Skin of body (tissue), 2 donors: ENCODE results near the gene PPP2R1B. TPM values are rescaled to one million over a fixed set of nuclear protein-coding genes. Genes with fewer than 3 reads are reported as not detected.

Experiments
- DNase-seq: peaks from one replicate; lab custom pipeline; 2025; lab: John Stamatoyannopoulos, UW
- total RNA-seq: library from RNA; depleted of rRNA; stranded (reverse); fragments of >200 nt; gene quantifications from one replicate; pipeline ENCODE4 v1.2.3, GENCODE V29; 2014

The PPP2R1B gene
- 56.6 TPM for total RNA-seq

DNA sequence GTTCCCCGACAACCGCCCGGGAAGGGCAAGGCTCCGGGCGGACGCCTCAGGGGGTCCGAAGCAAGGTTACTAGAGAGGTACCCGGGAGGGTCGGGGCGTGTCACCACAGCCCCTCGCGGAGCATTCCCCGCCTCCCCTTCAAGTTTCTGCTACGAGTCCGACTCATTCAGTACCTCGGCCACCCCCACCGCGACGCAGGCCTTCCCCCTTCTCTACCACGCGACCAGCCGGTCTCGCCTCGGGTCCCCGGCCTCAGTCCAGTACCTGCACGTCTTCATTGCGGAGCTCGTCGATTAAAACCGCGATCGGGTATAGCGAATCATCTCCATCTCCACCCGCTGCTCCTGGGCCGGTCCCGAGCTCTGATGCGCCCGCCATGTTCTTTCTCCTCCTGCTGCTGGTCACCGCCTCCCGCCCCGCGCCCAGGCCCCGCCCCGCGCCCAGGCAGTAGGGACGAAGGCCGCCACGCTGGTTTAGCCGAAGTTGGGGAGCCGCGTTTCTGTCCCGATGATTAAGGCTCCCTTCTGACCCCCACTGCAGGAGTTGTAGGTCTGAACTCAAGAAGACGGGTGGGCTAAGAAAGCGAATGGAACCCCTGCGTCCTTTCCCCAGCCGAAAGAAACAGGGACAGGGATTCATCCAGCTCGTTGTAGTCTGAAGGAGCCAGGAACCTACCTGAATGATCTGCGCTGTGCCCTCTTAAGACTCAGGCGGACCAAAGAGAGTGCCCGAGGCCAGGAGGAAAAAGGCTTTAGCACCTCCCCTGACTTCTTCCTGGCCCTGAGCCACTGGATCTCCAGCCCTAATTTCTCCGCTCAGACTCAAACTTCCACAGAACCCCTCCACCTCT is at the start of gene PPP2R1B:
PPP2R1B (minus strand) TSS at position 406 of the 850 bp plus-strand sequence; CDS start at position 378, 28 bp downstream.
- DNase-seq: peak; percentile 71

- DNase-seq: no peak
These were observed 49.3 kb upstream of the PPP2R1B start for GRCh38 chr11:111815489-111815888.

- DNase-seq: peak; percentile 60
These were observed 48.5 kb upstream of the PPP2R1B start for GRCh38 chr11:111814557-111815320.

GRCh38 chr11:111814106-111814505 is 47.9 kb upstream of the PPP2R1B start:
- DNase-seq: no peak

GRCh38 chr11:111812211-111812610 is 46.0 kb upstream of the PPP2R1B start:
- DNase-seq: no peak

DNA sequence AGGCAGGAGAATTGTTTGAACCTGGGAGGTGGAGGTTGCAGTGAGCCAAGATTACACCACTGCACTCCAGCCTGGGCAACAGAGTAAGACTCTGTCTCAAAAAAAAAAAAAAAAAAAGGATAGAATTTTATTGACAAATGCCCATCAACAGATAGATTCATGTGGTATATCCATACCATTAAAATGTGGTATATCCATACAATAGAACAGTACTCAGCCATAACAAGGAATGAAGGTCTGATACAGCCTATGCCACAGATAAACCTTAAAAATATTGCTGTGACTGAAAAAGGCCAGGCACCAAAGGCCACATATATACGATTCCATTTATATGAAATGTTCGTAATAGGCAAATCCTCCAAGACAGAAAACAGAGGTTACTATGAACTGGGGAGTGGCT is 45.3 kb upstream of the PPP2R1B start:
- DNase-seq: no peak

- no peak for DNase-seq
These were observed 42.6 kb upstream of the PPP2R1B start for GRCh38 chr11:111808834-111809233.

GRCh38 chr11:111808063-111808588 is 41.9 kb upstream of the PPP2R1B start:
- DNase-seq: no peak

DNA sequence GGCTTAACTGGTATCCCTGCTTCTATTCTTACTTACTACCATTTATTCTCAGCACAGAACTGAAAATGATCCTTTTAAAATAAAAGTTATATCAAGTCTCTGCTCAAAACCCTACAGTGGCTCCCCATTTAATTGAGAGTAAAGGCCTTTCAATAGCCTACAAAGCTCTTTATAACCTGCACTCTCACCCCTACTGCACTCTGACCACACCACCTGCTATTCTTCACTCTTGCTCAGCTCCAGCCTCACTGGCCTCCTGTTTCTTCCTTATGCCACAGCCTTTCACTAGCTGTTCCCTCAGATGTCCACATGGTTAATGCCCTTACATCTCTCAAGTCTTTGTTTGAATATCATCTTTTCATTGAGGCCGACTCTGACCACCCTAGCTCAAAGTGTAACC is 40.9 kb upstream of the PPP2R1B start:
- DNase-seq: no peak

GRCh38 chr11:111801135-111801534 is 34.9 kb upstream of the PPP2R1B start:
- DNase-seq: no peak

DNA sequence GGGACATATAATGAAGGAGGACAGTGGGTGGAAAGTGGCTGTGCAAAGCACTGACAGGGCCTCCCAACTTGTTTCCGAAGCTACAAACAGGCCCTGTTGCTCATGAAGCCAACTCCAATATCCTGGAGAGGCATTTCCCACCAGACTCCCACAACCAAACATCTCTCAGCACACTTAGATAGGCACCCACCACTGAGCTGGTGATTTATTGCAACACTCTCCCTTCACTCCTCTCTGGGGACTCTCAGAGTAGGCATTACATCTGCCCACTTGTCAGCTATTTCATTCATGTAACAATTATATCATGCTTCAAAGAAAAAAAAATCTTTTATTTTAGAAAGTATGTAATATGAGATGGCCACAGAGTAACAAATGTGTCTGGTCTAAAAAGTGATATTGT is 32.1 kb upstream of the PPP2R1B start:
- no peak for DNase-seq

- DNase-seq: peak; percentile 37
These were observed 31.0 kb upstream of the PPP2R1B start for GRCh38 chr11:111797145-111797581.

- peak; percentile 37 for DNase-seq
These were observed 30.5 kb upstream of the PPP2R1B start for GRCh38 chr11:111796696-111797095.

DNA sequence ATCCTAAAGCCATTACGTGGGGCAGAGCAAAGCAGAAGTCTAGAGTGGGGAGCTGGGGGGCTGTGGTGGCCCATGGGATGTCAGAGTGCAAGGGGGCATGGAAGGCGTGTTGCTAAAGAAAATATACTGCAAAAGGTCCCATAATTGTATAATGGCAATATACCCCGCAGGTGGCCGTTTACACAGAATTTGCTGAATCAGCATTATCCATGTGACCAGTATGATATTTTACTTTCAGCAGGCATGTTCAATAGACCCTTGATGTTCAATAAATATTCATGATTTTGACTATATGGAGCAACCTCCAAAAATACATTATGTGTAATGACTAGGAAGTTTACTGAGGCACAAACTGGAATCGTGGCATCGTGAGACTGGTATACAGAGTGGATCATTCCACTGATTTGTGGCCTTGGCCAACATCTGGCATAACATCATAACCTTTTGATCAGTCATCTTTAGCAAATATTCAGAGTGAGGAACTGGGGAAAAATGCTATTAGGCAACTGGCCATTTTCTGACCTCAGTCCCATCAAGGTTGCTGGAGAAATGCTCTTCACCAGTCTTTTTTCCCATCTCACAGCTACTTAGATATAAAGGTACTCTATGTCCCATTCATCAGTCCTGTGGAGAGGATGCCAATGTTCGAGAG is 29.3 kb upstream of the PPP2R1B start:
- no peak for DNase-seq

DNA sequence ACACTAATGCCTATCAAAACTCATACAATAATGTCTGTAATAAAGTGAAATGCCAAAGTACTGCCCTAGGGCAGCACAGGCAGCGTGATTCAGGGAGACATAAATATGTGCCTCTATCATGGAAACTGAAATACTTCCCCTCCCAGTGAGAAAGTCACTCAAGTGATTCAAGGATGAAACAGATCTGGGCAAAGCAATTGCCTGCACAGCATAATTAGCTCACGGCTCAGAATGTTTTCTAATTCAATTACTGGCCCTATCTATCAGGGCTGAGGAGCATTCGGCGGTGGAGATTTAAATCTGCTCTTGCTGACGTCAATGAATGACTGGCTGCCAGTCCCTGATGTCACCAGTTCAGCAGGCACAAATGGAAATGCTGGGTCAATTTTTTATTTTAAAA is 27.7 kb upstream of the PPP2R1B start:
- DNase-seq: no peak

GRCh38 chr11:111792955-111793500 is 26.8 kb upstream of the PPP2R1B start:
- DNase-seq: no peak

GRCh38 chr11:111792314-111792713 is 26.1 kb upstream of the PPP2R1B start:
- DNase-seq: no peak

DNA sequence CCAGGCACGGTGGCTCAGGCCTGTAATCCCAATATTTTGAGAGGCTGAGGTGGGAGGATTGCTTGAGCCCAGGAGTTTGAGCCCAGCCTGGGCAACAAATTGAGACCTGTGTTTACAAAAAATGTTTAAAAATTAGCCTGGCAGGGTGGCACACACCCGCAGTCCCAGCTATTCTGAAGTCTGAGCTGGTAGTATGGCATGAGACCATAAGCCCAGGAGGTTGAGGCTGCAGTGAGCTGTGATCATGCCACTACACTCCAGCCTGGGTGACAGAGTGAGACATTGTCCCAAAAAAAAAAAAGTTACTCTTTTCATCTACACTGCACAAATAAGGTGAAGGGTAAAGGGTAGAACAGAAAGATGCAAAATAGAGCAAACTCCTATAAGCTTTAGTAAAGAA is 22.3 kb upstream of the PPP2R1B start:
- DNase-seq: no peak

- no peak for DNase-seq
These were observed 21.9 kb upstream of the PPP2R1B start for GRCh38 chr11:111788051-111788450.

DNA sequence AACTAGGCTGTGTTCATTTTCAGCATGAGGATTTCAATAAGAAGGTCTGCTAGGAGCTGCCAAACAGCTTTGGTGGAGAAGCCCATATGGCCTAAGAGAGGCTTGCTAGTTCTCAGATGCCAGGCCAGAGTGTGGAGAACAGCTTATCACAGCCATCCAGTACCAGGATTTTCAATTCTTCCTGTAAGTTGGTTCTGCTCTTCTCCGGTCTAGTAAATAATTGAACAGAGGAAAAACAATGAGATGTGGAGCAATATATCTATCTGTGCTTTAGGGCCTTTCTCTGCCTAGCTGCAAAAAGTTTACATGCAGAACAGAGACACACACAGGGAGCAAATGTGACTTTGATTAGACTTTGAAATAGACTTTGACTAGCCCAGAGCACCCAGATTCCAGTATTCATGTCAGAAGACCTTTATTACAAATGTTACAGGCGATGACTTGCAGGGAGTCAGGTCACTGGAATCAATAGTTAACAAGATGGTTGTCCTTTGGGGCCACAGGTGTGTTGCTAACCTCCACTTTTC is 19.8 kb upstream of the PPP2R1B start:
- no peak for DNase-seq

DNA sequence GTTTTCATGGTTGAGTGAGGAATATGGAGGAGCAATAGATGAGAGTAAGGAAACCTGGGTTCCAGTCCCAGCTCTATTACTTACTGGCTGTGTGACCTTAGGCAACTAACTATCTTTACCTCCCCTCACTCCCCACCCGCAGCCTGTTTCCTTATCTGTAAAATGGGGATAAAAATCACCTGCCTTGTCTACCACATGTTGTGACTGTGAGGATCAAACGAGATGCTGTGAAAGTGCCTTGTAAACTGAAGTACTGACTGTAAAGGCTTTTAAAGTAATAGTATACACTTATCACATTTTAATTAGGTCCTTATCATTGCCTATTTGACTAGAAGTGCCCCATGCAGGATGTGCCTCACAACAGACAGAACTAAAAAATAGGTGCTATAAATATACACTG is 18.9 kb upstream of the PPP2R1B start:
- no peak for DNase-seq
